Esophagus (tissue), 2 donors: ENCODE data around the gene ATP10A. TPM values are rescaled to one million over a fixed set of nuclear protein-coding genes. Genes with fewer than 3 reads are reported as not detected.

ENCODE experiments used
- H3K27ac ChIP-seq, 2 donors: one replicate each; pipeline ENCODE4 v1.5.1; 2013; ENCODE audit warnings: low read depth in 2 of 2, mild to moderate bottlenecking in 2 of 2, inconsistent platforms in 1 of 2, low read length in 1 of 2, moderate library complexity in 1 of 2
- H3K27me3 ChIP-seq, 2 donors: one replicate each; pipeline ENCODE4 v1.6.1; 2013; ENCODE audit warnings: low read length in 2 of 2, control low read depth in 1 of 2, mild to moderate bottlenecking in 1 of 2; ENCODE audit not compliant: insufficient read depth in 2 of 2, control insufficient read depth in 1 of 2
- H3K36me3 ChIP-seq, 2 donors: one replicate each; pipeline ENCODE4 v1.6.1; 2013; ENCODE audit warnings: low read length in 1 of 2; ENCODE audit not compliant: control insufficient read depth in 2 of 2, insufficient read depth in 2 of 2
- H3K4me1 ChIP-seq, 2 donors: one replicate each; pipeline ENCODE4 v1.6.1; 2013; ENCODE audit warnings: low read length in 1 of 2; ENCODE audit not compliant: control insufficient read depth in 2 of 2, insufficient read depth in 2 of 2
- H3K4me3 ChIP-seq, 2 donors: one replicate each; pipeline ENCODE4 v1.5.1; 2013; ENCODE audit warnings: low read length in 2 of 2, mild to moderate bottlenecking in 2 of 2, low read depth in 1 of 2, moderate library complexity in 1 of 2
- H3K9me3 ChIP-seq, 2 donors: one replicate each; pipeline ENCODE4 v1.6.1; 2013; ENCODE audit warnings: mild to moderate bottlenecking in 2 of 2, low read depth in 1 of 2, low read length in 1 of 2, moderate library complexity in 1 of 2; ENCODE audit not compliant: control insufficient read depth in 2 of 2, insufficient read depth in 1 of 2
- WGBS, 2 donors: extraction: QIAGEN DNeasy Blood & Tissue Kit; methylation state at CpG; one replicate each; pipeline ENCODE4 v1.1.7; 2013; 5-methylcytosine and 5-hydroxymethylcytosine counted together
- polyA plus RNA-seq, 2 donors: library from polyadenylated mRNA; stranded (reverse); fragments of 200-250 nt; gene quantifications; one replicate each; pipeline ENCODE4 v1.2.3, GENCODE V29; 2013
- donor health status: healthy with polysubstance abuse.
- donor health status: Bipolar disorder and iron deficiency.

ATP10A gene
- polyA plus RNA-seq, 2 donors, result 0.79 to 0.86 TPM

DNA sequence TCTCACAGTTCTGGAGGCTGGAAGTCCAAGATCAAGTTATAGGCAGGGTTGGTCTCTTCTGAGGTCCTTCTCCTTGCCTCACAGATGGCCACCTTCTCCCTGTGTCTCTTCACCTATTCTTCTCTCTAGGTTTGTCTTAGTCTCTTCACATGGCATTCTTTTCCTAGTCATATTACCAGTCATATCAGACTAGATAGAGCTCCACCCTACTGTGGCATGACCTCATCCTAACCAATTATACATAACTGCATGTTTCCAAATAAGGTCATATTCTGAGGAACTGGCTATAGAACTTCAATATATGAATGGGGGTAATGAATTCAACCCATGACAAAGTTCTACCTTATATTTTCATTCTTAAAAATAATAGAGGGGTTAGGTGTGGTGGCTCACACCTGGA, 227.9 kb downstream of the ATP10A start:
- Histone ChIP-seq H3K27me3 (no peaks in the 10 kb centered on the region), H3K9me3 (peaks cover under 1% of the 10 kb centered on the region in 2 donors), H3K27ac (no peak overlapping the region), H3K4me3 (no peak overlapping the region), H3K4me1 (no peaks in the 10 kb centered on the region), H3K36me3 (no peaks in the 10 kb centered on the region)

DNA sequence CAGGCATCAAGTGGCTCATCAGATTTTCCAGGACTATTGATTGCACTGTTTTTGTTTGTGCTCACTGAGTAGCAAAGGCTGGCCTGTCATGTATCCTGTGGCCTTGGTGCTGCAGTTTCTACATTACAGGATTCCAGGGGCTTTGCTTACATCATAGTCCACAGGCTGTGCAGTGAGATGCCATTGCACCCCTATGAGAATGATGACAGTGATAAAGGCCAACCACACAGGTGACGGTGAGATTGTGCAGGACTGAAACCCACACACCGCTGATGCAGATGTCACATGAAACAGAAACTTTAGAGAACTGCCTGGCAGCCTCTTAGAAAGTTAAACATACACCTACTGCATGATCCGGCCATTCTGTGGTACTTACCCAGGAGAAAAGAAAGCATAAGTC, 229.3 kb downstream of the ATP10A start:
- H3K27me3 ChIP-seq, result no peaks in the 10 kb centered on the region
- no peak overlapping the region for H3K27ac ChIP-seq
- no peaks in the 10 kb centered on the region for H3K4me1 ChIP-seq
- 46 to 57% methylated on average over 3 of the region's 3 CpGs for WGBS, 2 donors
- H3K36me3 ChIP-seq, result no peaks in the 10 kb centered on the region
- no peak overlapping the region for H3K4me3 ChIP-seq
- H3K9me3 ChIP-seq, result peaks cover 3% of the 10 kb centered on the region in 2 donors

DNA sequence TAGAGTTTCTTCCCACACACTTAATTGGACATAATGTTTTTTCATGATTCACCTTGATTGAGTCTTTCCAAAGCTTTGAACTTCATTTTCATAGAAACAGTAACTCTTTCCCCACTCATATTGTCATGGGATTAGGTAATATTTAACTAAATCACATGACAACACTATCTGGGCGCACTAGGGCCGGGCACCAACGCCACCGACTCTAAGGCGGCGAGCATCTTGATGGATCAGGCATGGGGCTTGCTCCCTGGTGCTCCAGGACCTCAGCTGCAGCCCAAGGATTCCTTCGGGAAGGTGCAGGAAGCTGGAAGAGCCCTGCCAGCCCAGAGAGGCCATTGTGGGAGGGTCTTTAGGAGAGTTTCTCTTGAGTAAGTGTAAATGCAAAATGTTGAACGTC, 231.2 kb downstream of the ATP10A start:
- no peaks in the 10 kb centered on the region for H3K36me3 ChIP-seq
- H3K4me3 ChIP-seq, result no peak overlapping the region
- 66 to 80% methylated on average over 8 of the region's 8 CpGs for WGBS, 2 donors
- H3K4me1 ChIP-seq, result no peaks in the 10 kb centered on the region
- H3K27me3 ChIP-seq, result no peaks in the 10 kb centered on the region
- no peak overlapping the region for H3K27ac ChIP-seq
- H3K9me3 ChIP-seq, result peaks cover 3% of the 10 kb centered on the region in 2 donors
